GM12878 (cell line): Measurements from ENCODE around the gene ADGRV1.

ENCODE experiments used
- CHD2 ChIP-seq: IDR thresholded peaks from 2 replicates; pipeline ENCODE4 v1.6.1; 2011; ENCODE audit warnings: low read depth, low read length, improper control_type of control experiment, borderline replicate concordance
- CTCF ChIP-seq, 3 experiments: IDR thresholded peaks in 2 of 3; conservative IDR thresholded peaks in 1 of 3; 2 replicates each; pipeline ENCODE4 v1.5.1; 2011; ENCODE audit warnings: low read depth in 3 of 3, low read length in 3 of 3, mild to moderate bottlenecking in 3 of 3, control low read depth in 2 of 3, moderate library complexity in 2 of 3, inconsistent platforms in 1 of 3, mixed read lengths in 1 of 3; ENCODE audit not compliant: control insufficient read depth in 2 of 3, insufficient read depth in 1 of 3; ENCODE audit errors: extremely low read depth in 1 of 3
- EP300 ChIP-seq, 2 experiments: fragments of 150-350 bp in 1 of 2; IDR thresholded peaks; 2 replicates each; pipeline ENCODE4 v1.6.1; 2011 to 2012; ENCODE audit warnings: low read depth in 2 of 2, low read length in 2 of 2, borderline replicate concordance in 1 of 2, improper control_type of control experiment in 1 of 2, inconsistent platforms in 1 of 2; ENCODE audit not compliant: control insufficient read depth in 1 of 2
- MTA3 ChIP-seq: IDR thresholded peaks from 2 replicates; pipeline ENCODE4 v1.6.1; 2012; ENCODE audit warnings: low read length, inconsistent platforms, borderline replicate concordance
- POLR2AphosphoS5 ChIP-seq: IDR thresholded peaks from 2 replicates; pipeline ENCODE4 v1.6.1; 2011; ENCODE audit warnings: mild to moderate bottlenecking, low read length, inconsistent platforms

- no peak for TF ChIP-seq CTCF (IDR thresholded peaks at IDR 0.05 in 2 of 3, conservative IDR thresholded peaks at IDR 0.05 in 1 of 3; ENCODE audit: control insufficient read depth in 2 of 3, extremely low read depth in 1 of 3, insufficient read depth in 1 of 3, low read depth in 3 of 3, low read length in 3 of 3)
- no peak for TF ChIP-seq POLR2AphosphoS5
- TF ChIP-seq CHD2: no peak
- no peak for TF ChIP-seq MTA3
- no peak for TF ChIP-seq EP300 (IDR thresholded peaks at IDR 0.05; ENCODE audit: borderline replicate concordance in 1 of 2, control insufficient read depth in 1 of 2, low read depth in 2 of 2, low read length in 2 of 2)
Observed at GRCh38 chr5:91022518-91022917, 463.9 kb downstream of the ADGRV1 start.
